DOHH2 (cell line): ENCODE data around the gene TXNL1.

Experiments
- H3F3A ChIP-seq: fragments of 200-600 bp; sonication (generic), shearing (Covaris generic); 2 replicates; pipeline ENCODE4 v1.6.0; 2016; ENCODE audit warnings: antibody characterized with exemption, mild to moderate bottlenecking; ENCODE audit not compliant: control insufficient read depth, insufficient read depth
- H3K27ac ChIP-seq: fragments of 200-600 bp; sonication (generic); 2 replicates; pipeline ENCODE4 v1.5.1; 2014; ENCODE audit warnings: low read depth, mild to moderate bottlenecking, low read length, moderate library complexity
- H3K27me3 ChIP-seq: fragments of 200-600 bp; sonication (generic); 2 replicates; pipeline ENCODE4 v1.6.1; 2014; ENCODE audit warnings: mild to moderate bottlenecking, low read length, mixed read lengths; ENCODE audit not compliant: control insufficient read depth
- H3K36me3 ChIP-seq: fragments of 200-600 bp; sonication (generic); 2 replicates; pipeline ENCODE4 v1.6.1; 2014; ENCODE audit warnings: mild to moderate bottlenecking, low read length, moderate library complexity, mixed read lengths; ENCODE audit not compliant: control insufficient read depth
- H3K4me1 ChIP-seq: fragments of 200-600 bp; sonication (generic); 2 replicates; pipeline ENCODE4 v1.6.1; 2014; ENCODE audit warnings: mild to moderate bottlenecking, low read length, mixed read lengths; ENCODE audit not compliant: control insufficient read depth
- H3K4me2 ChIP-seq: fragments of 200-600 bp; sonication (generic); 2 replicates; pipeline ENCODE4 v1.6.0; 2014; ENCODE audit warnings: mild to moderate bottlenecking, low read length, moderate library complexity
- H3K4me3 ChIP-seq: fragments of 200-600 bp; sonication (generic); 2 replicates; pipeline ENCODE4 v1.5.1; 2014; ENCODE audit warnings: mild to moderate bottlenecking, low read length, mixed read lengths
- H3K79me2 ChIP-seq: fragments of 200-600 bp; sonication (generic); 2 replicates; pipeline ENCODE4 v1.6.1; 2014; ENCODE audit warnings: mild to moderate bottlenecking, low read length, mixed read lengths; ENCODE audit not compliant: control insufficient read depth
- H3K9me2 ChIP-seq: fragments of 200-600 bp; sonication (generic); replicated peaks from 2 replicates; pipeline ENCODE4 v1.6.1; 2014; ENCODE audit warnings: mild to moderate bottlenecking, low read length, mixed read lengths; ENCODE audit not compliant: control insufficient read depth
- H3K9me3 ChIP-seq: fragments of 200-600 bp; sonication (generic); 2 replicates; pipeline ENCODE4 v1.6.1; 2014; ENCODE audit warnings: antibody characterized with exemption, low read length, mixed read lengths; ENCODE audit not compliant: control insufficient read depth, insufficient read depth
- H4K20me1 ChIP-seq: fragments of 200-600 bp; sonication (generic); 2 replicates; pipeline ENCODE4 v1.6.0; 2014; ENCODE audit warnings: low read depth, mild to moderate bottlenecking, antibody characterized with exemption, low read length, moderate library complexity; ENCODE audit not compliant: control insufficient read depth, insufficient read depth
- EZH2phosphoT487 ChIP-seq: fragments of 200-600 bp; sonication (generic); IDR thresholded peaks from 2 replicates; pipeline ENCODE4 v1.6.1; 2017; ENCODE audit warnings: borderline replicate concordance, mild to moderate bottlenecking, antibody characterized with exemption, low read length, moderate library complexity, mixed read lengths
- TF ChIP-seq, protein P1 (sequence below): fragments of 200-600 bp; sonication (generic); IDR thresholded peaks from one replicate; pipeline ENCODE4 v1.5.1; 2014; ENCODE audit warnings: antibody characterized with exemption, mild to moderate bottlenecking, low read depth, low read length; ENCODE audit not compliant: poor library complexity, severe bottlenecking

The TXNL1 gene

DNA sequence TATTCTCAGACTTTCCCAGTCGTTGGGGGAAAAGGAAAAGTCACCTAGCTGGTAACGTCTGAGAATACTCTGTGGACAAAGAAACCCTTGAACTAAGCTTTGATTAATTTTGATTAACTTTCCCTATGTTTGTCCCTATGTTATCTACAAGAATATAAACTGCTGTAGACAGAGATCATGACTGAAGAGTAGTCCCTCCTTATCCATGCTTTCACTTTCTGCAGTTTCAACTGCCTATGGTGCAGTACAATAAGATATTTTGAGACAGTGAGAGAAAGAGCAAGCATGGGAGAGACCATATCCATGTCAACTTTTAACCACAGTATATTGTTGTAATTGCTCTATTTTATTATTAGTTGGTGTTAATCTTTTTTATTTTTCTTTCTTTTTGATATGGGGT, 31.8 kb downstream of the TXNL1 start:
- peaks cover 66% of the 10 kb centered on the region for H3K36me3 ChIP-seq
- 0 out of 2 replicates have a peak, but pooled peaks cover 2% of the 10 kb centered on the region for H3F3A ChIP-seq
- H3K27ac ChIP-seq: no peak overlapping the region
- no peak overlapping the region for H3K4me2 ChIP-seq
- TF ChIP-seq EZH2phosphoT487: no peak
- TF ChIP-seq, protein P1, sequence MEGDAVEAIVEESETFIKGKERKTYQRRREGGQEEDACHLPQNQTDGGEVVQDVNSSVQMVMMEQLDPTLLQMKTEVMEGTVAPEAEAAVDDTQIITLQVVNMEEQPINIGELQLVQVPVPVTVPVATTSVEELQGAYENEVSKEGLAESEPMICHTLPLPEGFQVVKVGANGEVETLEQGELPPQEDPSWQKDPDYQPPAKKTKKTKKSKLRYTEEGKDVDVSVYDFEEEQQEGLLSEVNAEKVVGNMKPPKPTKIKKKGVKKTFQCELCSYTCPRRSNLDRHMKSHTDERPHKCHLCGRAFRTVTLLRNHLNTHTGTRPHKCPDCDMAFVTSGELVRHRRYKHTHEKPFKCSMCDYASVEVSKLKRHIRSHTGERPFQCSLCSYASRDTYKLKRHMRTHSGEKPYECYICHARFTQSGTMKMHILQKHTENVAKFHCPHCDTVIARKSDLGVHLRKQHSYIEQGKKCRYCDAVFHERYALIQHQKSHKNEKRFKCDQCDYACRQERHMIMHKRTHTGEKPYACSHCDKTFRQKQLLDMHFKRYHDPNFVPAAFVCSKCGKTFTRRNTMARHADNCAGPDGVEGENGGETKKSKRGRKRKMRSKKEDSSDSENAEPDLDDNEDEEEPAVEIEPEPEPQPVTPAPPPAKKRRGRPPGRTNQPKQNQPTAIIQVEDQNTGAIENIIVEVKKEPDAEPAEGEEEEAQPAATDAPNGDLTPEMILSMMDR: no peak
- no peaks in the 10 kb centered on the region for H4K20me1 ChIP-seq
- H3K27me3 ChIP-seq: no peaks in the 10 kb centered on the region
- H3K4me1 ChIP-seq: no peaks in the 10 kb centered on the region
- no peak overlapping the region for H3K4me3 ChIP-seq
- H3K9me2 ChIP-seq: no peaks in the 10 kb centered on the region
- no peaks in the 10 kb centered on the region for H3K79me2 ChIP-seq
- no peaks in the 10 kb centered on the region for H3K9me3 ChIP-seq

DNA sequence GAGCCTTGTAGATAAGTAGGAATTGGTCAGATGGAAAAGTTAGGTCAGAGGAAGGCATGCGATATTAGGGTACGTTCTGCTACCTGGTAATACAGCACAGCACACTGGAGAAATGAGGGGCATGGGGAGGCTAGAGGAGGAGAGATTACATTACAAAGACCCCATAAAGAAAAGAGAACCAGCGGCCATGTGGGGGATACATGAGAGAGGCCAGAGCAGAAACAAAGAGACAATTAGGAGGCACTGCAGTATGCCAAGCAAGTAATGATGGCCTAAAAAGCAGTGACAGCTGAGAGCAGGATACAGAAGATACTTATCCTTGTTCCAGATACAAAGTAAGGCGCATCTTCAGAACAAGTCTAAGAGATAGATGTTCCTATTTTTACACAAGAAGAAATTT, 40.0 kb downstream of the TXNL1 start:
- Histone ChIP-seq H4K20me1 (no peaks in the 10 kb centered on the region), H3K9me3 (no peaks in the 10 kb centered on the region), H3K9me2 (no peaks in the 10 kb centered on the region), H3K27ac (no peak overlapping the region), H3K4me1 (no peaks in the 10 kb centered on the region), H3K4me3 (no peak overlapping the region), H3K4me2 (no peak overlapping the region), H3F3A (peaks cover 5% of the 10 kb centered on the region; the same call in 1 of the 2 replicates), H3K27me3 (no peaks in the 10 kb centered on the region), H3K79me2 (no peaks in the 10 kb centered on the region), H3K36me3 (peaks cover 7% of the 10 kb centered on the region)
- TF ChIP-seq EZH2phosphoT487: no peak
- TF ChIP-seq, protein P1: no peak

DNA sequence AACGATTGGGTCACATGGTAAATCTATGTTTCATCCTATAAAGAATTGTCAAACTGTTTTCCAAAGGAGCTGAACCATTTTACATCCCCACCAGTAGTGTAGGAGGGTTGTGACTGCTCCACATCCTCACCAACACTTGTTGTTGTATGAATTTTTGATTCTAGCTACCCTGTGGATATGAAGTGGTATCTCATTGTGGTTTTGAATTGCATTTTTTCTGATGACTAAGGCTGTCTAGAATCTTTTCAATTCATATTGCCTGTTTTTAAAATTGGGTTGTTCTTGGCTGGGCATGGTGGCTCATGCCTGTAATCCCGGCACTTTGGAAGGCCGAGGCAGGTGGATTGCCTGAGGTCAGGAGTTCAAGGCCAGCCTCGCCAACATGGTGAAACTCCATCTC, 44.5 kb downstream of the TXNL1 start:
- H3K27me3 ChIP-seq: no peaks in the 10 kb centered on the region
- no peak overlapping the region for H3K27ac ChIP-seq
- TF ChIP-seq EZH2phosphoT487: no peak
- TF ChIP-seq, protein P1: no peak
- H3K79me2 ChIP-seq: no peaks in the 10 kb centered on the region
- no peaks in the 10 kb centered on the region for H3K9me3 ChIP-seq
- no peaks in the 10 kb centered on the region for H3K9me2 ChIP-seq
- no peaks in the 10 kb centered on the region for H3K36me3 ChIP-seq
- H4K20me1 ChIP-seq: no peaks in the 10 kb centered on the region
- H3K4me1 ChIP-seq: no peaks in the 10 kb centered on the region
- peaks cover 3% of the 10 kb centered on the region; the same call in 1 of the 2 replicates for H3F3A ChIP-seq
- H3K4me2 ChIP-seq: no peak overlapping the region
- no peak overlapping the region for H3K4me3 ChIP-seq

DNA sequence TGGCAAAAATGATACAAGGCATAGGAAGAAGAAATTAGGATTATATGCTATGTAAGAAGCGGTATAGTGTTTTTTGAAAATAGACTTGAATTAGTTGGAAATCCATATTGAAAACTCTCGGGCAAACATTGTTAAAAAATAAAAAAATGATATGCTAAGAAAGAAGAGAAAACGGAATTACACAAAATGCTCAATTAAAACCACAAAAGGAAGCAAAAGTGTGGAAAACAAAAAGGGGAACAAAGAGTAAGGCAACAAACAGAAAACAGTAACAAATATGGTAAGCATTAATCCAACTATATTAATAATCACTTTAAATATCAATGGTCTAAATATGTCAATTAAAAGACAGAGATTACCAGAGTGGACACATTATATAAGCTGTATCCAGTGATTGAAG, 58.4 kb downstream of the TXNL1 start:
- no peaks in the 10 kb centered on the region for H3K79me2 ChIP-seq
- H3K4me2 ChIP-seq: no peak overlapping the region
- TF ChIP-seq, protein P1: no peak
- no peak for TF ChIP-seq EZH2phosphoT487
- no peaks in the 10 kb centered on the region for H3F3A ChIP-seq
- H3K36me3 ChIP-seq: no peaks in the 10 kb centered on the region
- H3K27me3 ChIP-seq: no peaks in the 10 kb centered on the region
- H3K4me1 ChIP-seq: peaks cover 2% of the 10 kb centered on the region; the same call in 1 of the 2 replicates
- H3K9me2 ChIP-seq: no peaks in the 10 kb centered on the region
- no peaks in the 10 kb centered on the region for H3K9me3 ChIP-seq
- H3K27ac ChIP-seq: no peak overlapping the region
- H4K20me1 ChIP-seq: no peaks in the 10 kb centered on the region
- no peak overlapping the region for H3K4me3 ChIP-seq
